HL-60 (cell line): ENCODE measurements around the gene TP53INP2.

Source experiments
- DNase-seq, 2 experiments: peaks; one replicate each; pipeline ENCODE4 v3.0.0-alpha.2; 2010 to 2020; ENCODE audit warnings: low read depth in 1 of 2, low spot score in 1 of 2
- H3K27ac ChIP-seq: fragments of 250-450 bp; sonication (Bioruptor Pico); replicated peaks from 2 replicates; pipeline ENCODE4 v1.5.1; 2020; ENCODE audit warnings: mild to moderate bottlenecking, moderate library complexity
- H3K27me3 ChIP-seq: fragments of 250-450 bp; sonication (Bioruptor Pico); 2 replicates; pipeline ENCODE4 v1.5.1; 2021; ENCODE audit warnings: mild to moderate bottlenecking, moderate library complexity; ENCODE audit not compliant: insufficient read depth, poor library complexity, severe bottlenecking
- H3K4me3 ChIP-seq: replicated peaks from 2 replicates; pipeline ENCODE4 v1.5.1; 2011; ENCODE audit warnings: mild to moderate bottlenecking, control low read depth, low read length; ENCODE audit not compliant: insufficient read depth
- GABPA ChIP-seq: IDR thresholded peaks from 2 replicates; pipeline ENCODE4 v1.6.1; 2012; ENCODE audit warnings: low read depth
- POLR2AphosphoS5 ChIP-seq: IDR thresholded peaks from 2 replicates; pipeline ENCODE4 v1.6.1; 2012; ENCODE audit warnings: low read depth
- SPI1 ChIP-seq: IDR thresholded peaks from 2 replicates; pipeline ENCODE4 v1.6.1; 2012; ENCODE audit warnings: low read depth, mild to moderate bottlenecking, borderline replicate concordance
- TF ChIP-seq, protein P1 (sequence below): IDR thresholded peaks from one replicate; pipeline ENCODE4 v1.5.1; 2011; ENCODE audit warnings: low read length, control low read depth, inconsistent platforms; ENCODE audit not compliant: insufficient read depth
- TF ChIP-seq, protein P2 (sequence below): IDR thresholded peaks from 2 replicates; pipeline ENCODE4 v1.6.1; 2012; ENCODE audit warnings: low read depth; ENCODE audit not compliant: insufficient replicate concordance

TP53INP2 gene

DNA sequence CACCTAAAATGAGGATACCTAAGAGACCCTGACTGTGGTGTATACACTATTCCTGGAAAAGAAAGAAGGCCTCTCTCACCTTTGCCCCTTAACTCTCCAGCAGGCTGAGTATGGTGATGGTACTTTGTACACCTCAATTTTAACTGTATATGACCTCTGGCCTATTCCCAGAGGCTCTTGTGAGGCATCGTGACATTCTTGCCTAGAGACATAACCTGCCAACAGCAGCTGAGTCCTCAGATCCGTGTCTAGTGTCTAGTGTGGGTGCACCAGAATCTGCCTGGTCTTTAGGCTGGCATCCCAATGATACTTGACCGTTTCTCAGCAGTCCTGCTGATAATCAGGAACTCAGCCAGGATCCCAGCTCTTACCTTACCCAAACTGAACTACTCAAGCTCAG, 20.0 kb downstream of the TP53INP2 start:
- H3K27ac ChIP-seq = no peak overlapping the region
- TF ChIP-seq GABPA (no peak), POLR2AphosphoS5 (no peak), SPI1 (no peak)
- TF ChIP-seq, protein P1, sequence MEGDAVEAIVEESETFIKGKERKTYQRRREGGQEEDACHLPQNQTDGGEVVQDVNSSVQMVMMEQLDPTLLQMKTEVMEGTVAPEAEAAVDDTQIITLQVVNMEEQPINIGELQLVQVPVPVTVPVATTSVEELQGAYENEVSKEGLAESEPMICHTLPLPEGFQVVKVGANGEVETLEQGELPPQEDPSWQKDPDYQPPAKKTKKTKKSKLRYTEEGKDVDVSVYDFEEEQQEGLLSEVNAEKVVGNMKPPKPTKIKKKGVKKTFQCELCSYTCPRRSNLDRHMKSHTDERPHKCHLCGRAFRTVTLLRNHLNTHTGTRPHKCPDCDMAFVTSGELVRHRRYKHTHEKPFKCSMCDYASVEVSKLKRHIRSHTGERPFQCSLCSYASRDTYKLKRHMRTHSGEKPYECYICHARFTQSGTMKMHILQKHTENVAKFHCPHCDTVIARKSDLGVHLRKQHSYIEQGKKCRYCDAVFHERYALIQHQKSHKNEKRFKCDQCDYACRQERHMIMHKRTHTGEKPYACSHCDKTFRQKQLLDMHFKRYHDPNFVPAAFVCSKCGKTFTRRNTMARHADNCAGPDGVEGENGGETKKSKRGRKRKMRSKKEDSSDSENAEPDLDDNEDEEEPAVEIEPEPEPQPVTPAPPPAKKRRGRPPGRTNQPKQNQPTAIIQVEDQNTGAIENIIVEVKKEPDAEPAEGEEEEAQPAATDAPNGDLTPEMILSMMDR = no peak
- TF ChIP-seq, protein P2, sequence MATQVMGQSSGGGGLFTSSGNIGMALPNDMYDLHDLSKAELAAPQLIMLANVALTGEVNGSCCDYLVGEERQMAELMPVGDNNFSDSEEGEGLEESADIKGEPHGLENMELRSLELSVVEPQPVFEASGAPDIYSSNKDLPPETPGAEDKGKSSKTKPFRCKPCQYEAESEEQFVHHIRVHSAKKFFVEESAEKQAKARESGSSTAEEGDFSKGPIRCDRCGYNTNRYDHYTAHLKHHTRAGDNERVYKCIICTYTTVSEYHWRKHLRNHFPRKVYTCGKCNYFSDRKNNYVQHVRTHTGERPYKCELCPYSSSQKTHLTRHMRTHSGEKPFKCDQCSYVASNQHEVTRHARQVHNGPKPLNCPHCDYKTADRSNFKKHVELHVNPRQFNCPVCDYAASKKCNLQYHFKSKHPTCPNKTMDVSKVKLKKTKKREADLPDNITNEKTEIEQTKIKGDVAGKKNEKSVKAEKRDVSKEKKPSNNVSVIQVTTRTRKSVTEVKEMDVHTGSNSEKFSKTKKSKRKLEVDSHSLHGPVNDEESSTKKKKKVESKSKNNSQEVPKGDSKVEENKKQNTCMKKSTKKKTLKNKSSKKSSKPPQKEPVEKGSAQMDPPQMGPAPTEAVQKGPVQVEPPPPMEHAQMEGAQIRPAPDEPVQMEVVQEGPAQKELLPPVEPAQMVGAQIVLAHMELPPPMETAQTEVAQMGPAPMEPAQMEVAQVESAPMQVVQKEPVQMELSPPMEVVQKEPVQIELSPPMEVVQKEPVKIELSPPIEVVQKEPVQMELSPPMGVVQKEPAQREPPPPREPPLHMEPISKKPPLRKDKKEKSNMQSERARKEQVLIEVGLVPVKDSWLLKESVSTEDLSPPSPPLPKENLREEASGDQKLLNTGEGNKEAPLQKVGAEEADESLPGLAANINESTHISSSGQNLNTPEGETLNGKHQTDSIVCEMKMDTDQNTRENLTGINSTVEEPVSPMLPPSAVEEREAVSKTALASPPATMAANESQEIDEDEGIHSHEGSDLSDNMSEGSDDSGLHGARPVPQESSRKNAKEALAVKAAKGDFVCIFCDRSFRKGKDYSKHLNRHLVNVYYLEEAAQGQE = no peak
- H3K27me3 ChIP-seq = no peaks in the 10 kb centered on the region
- no peak for DNase-seq
- H3K4me3 ChIP-seq = no peak overlapping the region

DNA sequence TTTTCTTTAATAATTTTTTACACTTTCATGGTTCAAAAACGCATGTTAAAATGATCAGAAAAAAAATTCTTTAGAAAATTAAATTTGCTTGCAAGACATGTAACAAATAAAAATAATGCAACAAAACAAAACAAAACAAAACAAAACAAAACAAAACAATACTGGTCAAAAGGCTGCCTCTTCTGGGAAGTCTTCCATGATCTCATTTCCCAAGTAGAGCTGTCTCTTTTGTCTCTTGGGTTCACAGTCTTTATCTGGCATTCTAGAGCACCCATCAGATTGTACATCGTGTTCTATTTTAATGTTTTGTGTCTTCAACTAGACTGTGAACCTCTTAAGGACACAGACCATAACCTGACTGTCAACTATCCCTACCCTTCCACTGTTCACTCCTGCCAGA, 25.3 kb downstream of the TP53INP2 start:
- Histone ChIP-seq H3K27me3 (no peaks in the 10 kb centered on the region), H3K4me3 (no peak overlapping the region), H3K27ac (no peak overlapping the region)
- DNase-seq = no peak
- TF ChIP-seq, protein P1 = no peak
- TF ChIP-seq, protein P2 = no peak
- TF ChIP-seq POLR2AphosphoS5 (no peak), SPI1 (no peak)

DNA sequence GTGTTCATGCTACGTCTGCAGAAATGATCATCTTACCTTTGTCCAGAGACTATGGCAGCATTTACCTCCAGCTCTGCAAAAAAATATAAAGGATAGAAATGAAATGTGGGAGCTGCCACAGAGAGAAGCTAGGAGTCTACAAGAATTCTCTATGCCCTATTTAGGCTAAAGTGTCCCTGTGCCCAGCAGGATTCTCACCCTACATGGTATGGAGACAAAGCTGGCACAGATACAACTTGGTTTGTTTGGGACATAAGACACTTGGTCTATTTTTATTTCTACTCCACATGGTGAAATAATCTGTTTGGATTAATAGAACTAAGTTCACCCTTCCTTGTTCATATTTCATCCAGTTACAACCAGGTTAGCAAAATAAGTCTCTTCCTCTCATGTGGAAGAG, 28.4 kb downstream of the TP53INP2 start:
- TF ChIP-seq GABPA (no peak), POLR2AphosphoS5 (no peak), SPI1 (no peak)
- TF ChIP-seq, protein P2 = no peak
- TF ChIP-seq, protein P1 = no peak
- H3K27me3 ChIP-seq = no peaks in the 10 kb centered on the region
- no peak overlapping the region for H3K27ac ChIP-seq
- H3K4me3 ChIP-seq = no peak overlapping the region
- DNase-seq = no peak
